ENCODE data around the gene TDP2.

GRCh38 chr6:24603241-24603640 lies 63.5 kb downstream of the TDP2 start:
- TF ChIP-seq CTCF (IDR thresholded peaks at IDR 0.05) = no peak
- TF ChIP-seq POLR2A (IDR thresholded peaks at IDR 0.05) = no peak
